Measurements from ENCODE around the gene LAMP5. TPM values are rescaled to one million over a fixed set of nuclear protein-coding genes. Genes with fewer than 3 reads are reported as not detected.

Gene LAMP5
- total RNA-seq, 1 experiment from 2014 or later, result 0.98 TPM

GRCh38 chr20:9499126-9499899 is 15.1 kb upstream of the LAMP5 start:
- no peak for DNase-seq (ENCODE audit: low read depth)

DNA sequence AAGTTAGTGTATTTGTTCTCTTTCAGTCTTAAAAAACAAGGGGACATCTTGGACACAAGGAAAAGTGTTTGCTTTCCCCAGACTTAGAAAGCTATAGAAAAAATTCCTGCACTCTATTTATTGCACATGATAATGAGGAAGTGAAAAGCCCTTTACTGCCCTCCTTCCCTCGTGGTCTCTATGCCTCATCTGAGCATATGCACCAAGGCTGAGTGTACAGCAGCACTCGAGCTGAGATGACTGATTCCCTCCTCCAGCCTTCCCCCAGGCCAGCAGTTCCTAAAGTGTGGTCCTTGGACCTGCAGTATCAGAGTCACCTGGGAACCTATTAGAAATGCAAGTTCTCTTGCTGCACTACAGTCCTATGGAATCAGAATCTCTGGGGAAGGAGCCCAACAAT is 14.3 kb upstream of the LAMP5 start:
- DNase-seq (ENCODE audit: low read depth), result peak; percentile 43

- no peak for DNase-seq (ENCODE audit: low read depth)
Measured at GRCh38 chr20:9501473-9501872, 12.9 kb upstream of the LAMP5 start.

- peak; percentile 78 for DNase-seq (ENCODE audit: low read depth)
Measured at GRCh38 chr20:9503526-9504245, 10.7 kb upstream of the LAMP5 start.

GRCh38 chr20:9506280-9506821 is 8.0 kb upstream of the LAMP5 start:
- no peak for DNase-seq (ENCODE audit: low read depth)

DNA sequence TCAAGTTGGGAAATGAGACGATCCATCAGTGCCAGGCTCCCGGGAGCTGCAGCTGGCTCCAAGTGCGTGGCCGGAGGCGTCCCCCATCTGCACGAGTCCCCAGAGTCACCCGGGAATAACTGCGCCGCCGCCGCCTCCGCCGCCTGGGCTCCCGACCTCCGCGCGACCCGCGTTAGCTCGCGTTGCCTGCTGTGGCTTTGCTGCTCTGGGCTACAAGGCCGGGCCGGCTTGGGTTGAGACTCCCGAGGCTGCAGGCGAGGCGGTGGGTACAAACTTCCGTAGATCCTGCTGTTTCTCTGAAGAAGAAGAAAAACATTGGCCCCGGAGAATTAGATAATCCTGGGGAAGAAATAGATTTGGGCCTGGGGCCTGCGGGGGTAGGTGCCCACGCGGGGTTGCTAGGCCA is 7.4 kb upstream of the LAMP5 start:
- DNase-seq (ENCODE audit: low read depth), result no peak

DNA sequence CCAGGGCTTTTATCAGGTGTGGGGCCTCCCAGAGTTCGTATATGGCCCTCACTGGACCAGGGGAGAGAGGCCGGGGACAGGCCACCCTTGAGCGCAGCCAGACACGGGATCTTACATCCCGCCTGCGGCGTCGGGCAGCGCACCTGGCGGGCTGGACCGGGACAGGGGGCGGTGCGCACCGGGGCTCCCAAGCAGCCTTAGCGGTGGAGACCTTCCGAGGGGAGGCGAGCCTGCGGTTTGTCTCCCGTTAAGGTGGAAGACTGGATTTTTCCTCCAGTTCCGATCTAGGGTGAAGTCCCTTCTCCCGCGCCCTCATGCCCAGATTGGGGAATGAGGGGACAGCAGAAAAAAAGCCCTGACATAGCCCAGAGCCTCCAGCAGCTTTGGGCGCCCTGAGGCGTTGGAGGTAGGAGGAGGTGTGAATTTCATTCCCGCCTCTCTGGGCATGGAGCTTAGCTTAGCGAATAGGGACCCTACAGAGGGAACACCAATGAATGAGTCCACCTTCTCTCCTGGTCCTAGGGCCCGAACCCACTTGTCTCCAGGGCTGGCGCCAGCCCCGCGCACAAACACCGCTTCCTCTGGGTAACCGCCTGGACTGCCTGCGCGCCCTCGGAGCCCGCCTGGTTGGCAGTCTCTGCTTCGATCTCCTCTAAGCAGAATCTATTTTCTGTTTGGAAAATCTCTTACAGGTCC is 6.7 kb upstream of the LAMP5 start:
- DNase-seq (ENCODE audit: low read depth), result no peak

- DNase-seq (ENCODE audit: low read depth), result no peak
Measured at GRCh38 chr20:9508240-9508661, 6.1 kb upstream of the LAMP5 start.

- no peak for DNase-seq (ENCODE audit: low read depth)
Measured at GRCh38 chr20:9508696-9509178, 5.7 kb upstream of the LAMP5 start.

DNA sequence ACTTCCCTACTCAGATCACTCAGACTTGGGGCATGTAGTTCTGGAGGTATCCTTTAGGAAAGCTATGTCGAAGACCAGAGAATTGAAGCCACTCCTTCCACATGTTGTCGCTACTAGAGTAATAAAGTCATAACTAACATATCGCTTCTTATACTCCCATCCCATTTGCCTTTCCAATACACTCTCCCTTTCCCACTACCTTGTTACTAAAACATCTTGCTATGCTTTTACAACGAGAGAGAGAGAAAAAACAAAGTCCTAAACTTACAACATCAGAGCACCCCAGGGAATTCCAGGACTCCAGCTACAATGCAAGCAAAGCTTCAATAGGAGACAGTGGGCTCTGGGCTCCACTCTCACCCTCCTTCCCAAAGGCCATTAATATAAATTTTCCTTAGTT is 5.1 kb upstream of the LAMP5 start:
- no peak for DNase-seq (ENCODE audit: low read depth)

DNA sequence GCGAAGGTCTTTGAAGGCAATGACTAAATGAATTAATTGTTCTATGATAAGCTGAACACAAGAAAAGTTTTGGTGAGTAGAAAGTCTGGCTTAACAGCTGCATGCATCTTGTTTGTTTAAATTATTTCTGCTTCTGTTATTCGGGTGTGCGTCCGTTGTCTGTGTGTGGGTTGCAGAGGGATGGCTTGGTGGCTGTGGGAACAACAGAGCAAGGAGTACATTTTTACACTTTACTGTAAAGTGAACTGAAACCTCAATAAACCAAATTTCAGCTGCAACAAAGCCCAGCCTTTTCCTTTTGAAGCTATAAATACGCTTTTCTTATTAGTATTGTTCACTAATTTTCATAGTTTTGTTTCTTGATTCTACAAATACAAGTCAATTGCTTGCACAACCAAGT is 3.5 kb upstream of the LAMP5 start:
- DNase-seq (ENCODE audit: low read depth), result no peak

GRCh38 chr20:9514072-9514460 is 324 bp upstream of the LAMP5 start:
- no peak for DNase-seq (ENCODE audit: low read depth)

DNA sequence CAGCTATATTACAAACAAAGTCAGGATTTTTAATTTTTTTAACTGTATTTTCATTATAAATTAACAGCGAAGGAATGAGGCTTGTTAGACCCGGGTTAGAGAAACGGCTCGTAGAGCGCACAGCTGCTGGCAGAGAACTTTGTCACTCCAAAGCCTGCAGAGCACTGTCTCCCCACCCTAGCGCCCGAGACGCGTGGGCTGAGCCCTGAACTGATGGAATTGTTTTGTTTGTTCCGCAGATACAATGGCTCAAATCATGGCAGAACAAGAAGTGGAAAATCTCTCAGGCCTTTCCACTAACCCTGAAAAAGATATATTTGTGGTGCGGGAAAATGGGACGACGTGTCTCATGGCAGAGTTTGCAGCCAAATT is 810 bp downstream of the LAMP5 start:
- DNase-seq (ENCODE audit: low read depth), result no peak

GRCh38 chr20:9515741-9516233 is 1.4 kb downstream of the LAMP5 start:
- no peak for DNase-seq (ENCODE audit: low read depth)

DNA sequence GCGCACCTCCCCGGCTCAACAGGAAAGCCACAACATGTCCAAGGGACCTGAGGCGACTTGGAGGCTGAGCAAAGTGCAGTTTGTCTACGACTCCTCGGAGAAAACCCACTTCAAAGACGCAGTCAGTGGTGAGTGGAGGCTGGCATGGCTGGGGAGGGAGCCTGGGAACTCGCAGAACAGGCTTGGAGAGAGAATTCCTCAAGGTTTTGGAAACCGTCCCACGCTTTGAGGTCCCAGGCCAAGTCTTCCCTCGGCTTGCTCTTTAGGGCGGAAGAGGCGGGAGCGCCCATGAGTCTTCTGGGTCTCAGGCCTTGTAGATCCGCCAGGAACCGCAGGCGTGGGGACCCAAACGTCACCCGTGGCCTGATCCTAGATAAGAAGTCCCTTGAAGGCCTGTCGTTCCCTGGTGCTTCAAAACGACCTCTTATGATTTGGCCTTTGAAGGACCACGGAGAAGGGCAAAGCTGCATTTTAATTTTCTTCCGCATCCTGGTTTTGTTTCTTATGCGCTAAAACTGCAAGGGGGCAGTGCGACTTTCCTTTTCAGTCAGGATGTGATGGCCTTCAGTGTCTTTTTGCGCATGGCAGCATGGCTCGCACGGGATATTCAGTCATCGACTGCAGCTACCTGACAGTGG is 2.0 kb downstream of the LAMP5 start:
- no peak for DNase-seq (ENCODE audit: low read depth)

GRCh38 chr20:9517297-9518162 is 3.1 kb downstream of the LAMP5 start:
- DNase-seq (ENCODE audit: low read depth), result no peak

DNA sequence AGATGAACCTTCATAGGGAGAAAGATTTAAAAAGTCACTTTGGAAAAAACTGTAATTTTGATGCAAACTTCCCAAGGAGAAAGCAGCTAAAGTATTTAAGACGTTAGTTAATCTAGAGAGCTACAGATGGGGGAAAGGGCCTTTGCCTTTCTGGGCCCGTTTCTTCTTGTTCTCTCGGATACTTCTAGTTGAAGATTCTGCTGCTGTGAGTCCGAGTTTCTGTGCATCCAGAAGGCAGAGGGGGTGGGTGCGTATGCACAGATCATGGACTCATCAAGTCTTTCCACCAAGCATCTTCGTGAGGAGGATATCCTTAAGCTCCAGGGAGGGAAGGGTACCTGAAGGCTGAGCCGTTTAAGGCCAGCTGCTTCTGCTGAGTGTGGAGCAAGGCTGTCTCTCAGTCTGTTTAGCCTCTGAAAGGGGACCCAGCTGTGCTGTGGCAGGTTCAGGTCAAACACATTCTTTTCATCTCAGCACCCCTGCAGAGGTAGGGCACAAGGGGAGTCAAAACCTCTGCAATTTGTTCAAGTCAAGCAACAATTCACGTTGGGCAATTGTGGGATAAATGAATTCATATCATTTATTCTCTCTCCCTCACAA is 4.3 kb downstream of the LAMP5 start:
- DNase-seq (ENCODE audit: low read depth), result no peak

DNA sequence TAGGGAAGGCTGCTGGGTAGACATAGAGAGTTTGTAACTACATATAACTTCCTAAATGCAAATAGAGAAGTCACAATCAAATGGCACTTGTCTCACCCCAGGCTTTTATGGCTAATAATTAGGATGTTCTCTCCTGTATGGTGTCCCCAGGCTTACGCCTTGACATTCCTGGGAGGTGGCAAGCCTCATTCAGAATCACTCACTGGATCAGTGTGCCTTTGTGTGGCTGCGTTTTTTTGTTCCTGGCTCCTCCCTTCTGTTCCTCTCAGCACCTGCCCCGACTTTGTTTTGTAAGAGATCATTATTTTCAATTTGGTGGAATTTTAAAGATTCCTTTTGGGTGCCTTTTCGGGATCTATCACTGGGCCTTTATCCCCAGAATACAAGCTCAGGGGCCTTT is 5.7 kb downstream of the LAMP5 start:
- no peak for DNase-seq (ENCODE audit: low read depth)

DNA sequence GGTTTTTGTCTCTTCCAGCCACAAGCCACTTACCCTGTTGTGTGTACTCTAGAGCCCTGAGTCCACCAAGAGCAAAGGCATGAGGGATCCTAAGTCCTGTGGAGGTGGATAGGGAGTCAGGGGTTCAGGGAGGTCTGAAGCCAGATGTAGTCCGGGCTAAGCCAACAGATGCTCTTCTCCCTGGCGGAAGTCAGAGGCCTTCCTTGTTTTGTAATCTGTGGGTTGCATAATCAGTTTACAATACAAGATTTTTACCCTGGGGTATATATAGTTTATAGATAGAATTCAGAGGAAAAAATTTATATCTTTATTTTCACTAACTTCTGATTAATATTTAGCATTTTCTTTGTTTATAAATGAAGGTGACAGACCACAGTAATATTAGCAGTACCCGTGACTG is 9.2 kb downstream of the LAMP5 start:
- DNase-seq (ENCODE audit: low read depth), result no peak

DNA sequence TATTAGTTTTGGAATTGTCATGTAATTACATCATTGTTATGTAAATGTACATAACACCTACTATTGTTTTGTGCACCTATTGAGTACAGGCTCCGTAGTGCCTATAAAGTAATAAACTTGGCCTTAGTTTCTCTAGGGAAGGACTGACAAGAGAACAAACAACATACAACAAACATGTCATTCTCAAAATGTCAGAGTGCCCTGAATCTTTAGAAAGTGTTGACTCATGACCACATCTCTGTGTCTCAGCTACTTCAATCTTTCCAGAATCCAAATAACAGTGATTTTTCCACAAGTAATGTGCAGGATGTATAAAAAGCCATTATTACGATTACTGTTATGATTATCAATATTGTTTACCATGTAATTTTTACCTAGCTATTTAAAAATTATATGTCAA is 17.2 kb downstream of the LAMP5 start:
- peak; percentile 36 for DNase-seq (ENCODE audit: low read depth)
